Activated naive CD8-positive, alpha-beta T cell treated with anti-CD3 and anti-CD28 coated beads, Interleukin-2, amount 10 ng/mL, durations not matched to agents 7 days and 5 days (primary cell): Measurements from ENCODE around the gene DOK1. TPM values are rescaled to one million over a fixed set of nuclear protein-coding genes. Genes with fewer than 3 reads are reported as not detected.

Source experiments
- ATAC-seq: fragments of 150-1000 bp; cut with Tn5 transposase; one replicate; pipeline ENCODE4 v1.10.0; 2021; ENCODE audit warnings: low read depth, moderate library complexity
- POLR2A ChIA-PET: fragments of 350-600 bp; sonication (Branson Sonifier 250); formaldehyde crosslinking; loops from one replicate; lab custom pipeline; 2021; ENCODE audit warnings: antibody characterized with exemption; lab: Charles Lee
- DNase-seq: peaks from one replicate; pipeline ENCODE4 v3.0.0; 2021
- H3K27ac Mint-ChIP-seq: one replicate; pipeline ENCODE4 v1.8.0; 2022; ENCODE audit warnings: mild to moderate bottlenecking, mixed read lengths
- H3K27me3 Mint-ChIP-seq: one replicate; pipeline ENCODE4 v1.8.0; 2022; ENCODE audit warnings: mild to moderate bottlenecking, moderate library complexity, mixed read lengths
- H3K36me3 Mint-ChIP-seq: one replicate; pipeline ENCODE4 v1.8.0; 2021; ENCODE audit warnings: mild to moderate bottlenecking, mixed read lengths
- H3K4me1 Mint-ChIP-seq: one replicate; pipeline ENCODE4 v1.8.0; 2021; ENCODE audit warnings: mixed read lengths
- H3K4me3 Mint-ChIP-seq: one replicate; pipeline ENCODE4 v1.8.0; 2022; ENCODE audit warnings: mild to moderate bottlenecking, moderate library complexity, mixed read lengths
- H3K9me3 Mint-ChIP-seq: one replicate; pipeline ENCODE4 v1.8.0; 2021; ENCODE audit warnings: mixed read lengths
- total RNA-seq, 2 experiments: library from RNA; stranded (reverse); gene quantifications; one replicate each; pipeline ENCODE4 v1.2.3, GENCODE V29; 2021

Gene DOK1
- total RNA-seq, 2 experiments from 2014 or later = 37.7 to 38.3 TPM

DNA sequence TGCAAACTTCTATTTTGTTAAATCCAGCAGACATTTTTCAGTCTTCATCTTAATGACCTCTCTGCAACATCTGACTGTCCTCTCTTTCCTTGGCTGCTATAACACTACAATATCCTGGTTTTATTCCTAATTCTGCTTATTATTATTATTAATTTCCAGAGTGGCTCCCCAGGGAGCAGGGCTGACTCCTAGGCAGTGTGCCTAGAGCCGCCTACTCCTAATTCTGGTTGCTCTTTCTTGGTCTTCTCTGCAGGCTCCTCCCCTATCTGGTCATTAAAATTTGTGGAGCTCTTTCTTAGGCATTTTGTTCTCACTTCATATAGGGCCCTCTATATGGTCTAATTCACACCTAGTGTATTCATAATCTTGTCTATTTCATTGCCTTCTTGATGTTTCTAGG lies 11.5 kb upstream of the DOK1 start:
- POLR2A ChIA-PET = no interaction called here
- H3K36me3 Mint-ChIP-seq = no peaks in the 10 kb centered on the region
- no peak overlapping the region for H3K27ac Mint-ChIP-seq
- H3K4me1 Mint-ChIP-seq = peaks cover 20% of the 10 kb centered on the region
- H3K4me3 Mint-ChIP-seq = no peak overlapping the region
- ATAC-seq (no peak), DNase-seq (no peak)
- H3K27me3 Mint-ChIP-seq = peaks cover 59% of the 10 kb centered on the region
- no peaks in the 10 kb centered on the region for H3K9me3 Mint-ChIP-seq

DNA sequence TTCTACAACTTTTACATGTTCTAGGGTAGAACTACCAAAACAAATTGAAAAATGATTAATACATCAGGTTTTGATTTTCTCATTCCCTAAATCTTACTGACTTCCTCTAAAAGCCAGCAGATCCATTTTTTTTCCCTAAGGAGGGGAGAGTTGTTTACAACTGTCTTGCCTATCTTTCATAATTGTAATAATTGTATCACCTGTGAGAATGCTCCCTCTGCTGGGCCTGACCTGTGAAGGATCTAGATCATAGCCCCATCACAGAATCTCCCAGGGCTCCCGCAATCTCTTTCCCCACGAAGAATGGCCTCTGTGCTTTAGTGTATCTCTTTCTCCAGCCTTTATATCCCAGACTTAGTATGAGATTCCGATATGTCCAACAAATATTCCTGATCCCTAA lies 9.9 kb upstream of the DOK1 start:
- H3K9me3 Mint-ChIP-seq = no peaks in the 10 kb centered on the region
- peaks cover 13% of the 10 kb centered on the region for H3K4me1 Mint-ChIP-seq
- DNase-seq = no peak
- POLR2A ChIA-PET = no interaction called here
- ATAC-seq = no peak
- H3K36me3 Mint-ChIP-seq = no peaks in the 10 kb centered on the region
- H3K27ac Mint-ChIP-seq = no peak overlapping the region
- no peak overlapping the region for H3K4me3 Mint-ChIP-seq
- H3K27me3 Mint-ChIP-seq = peaks cover 57% of the 10 kb centered on the region

DNA sequence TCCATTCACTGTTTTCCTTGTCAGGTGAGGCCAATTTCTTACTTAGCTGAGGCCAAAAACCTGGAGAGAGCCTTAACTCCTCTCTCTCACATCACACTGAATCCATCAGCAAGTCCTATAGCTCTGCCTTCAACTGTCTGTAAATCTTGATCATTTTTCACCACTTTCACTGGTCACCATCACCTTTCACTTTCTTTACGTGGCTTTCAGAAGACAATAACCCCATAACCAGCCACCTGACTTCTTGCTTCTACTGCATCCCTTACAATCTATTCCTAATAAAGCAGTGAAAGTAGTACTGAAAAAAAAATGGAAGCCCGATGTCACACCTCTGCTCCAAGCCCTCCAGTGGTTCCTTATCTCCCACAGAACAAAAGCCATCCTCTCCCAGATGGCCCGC lies 8.5 kb upstream of the DOK1 start:
- no peak for ATAC-seq
- H3K27ac Mint-ChIP-seq = no peak overlapping the region
- H3K9me3 Mint-ChIP-seq = no peaks in the 10 kb centered on the region
- H3K27me3 Mint-ChIP-seq = peaks cover 63% of the 10 kb centered on the region
- DNase-seq = no peak
- H3K4me3 Mint-ChIP-seq = no peak overlapping the region
- peaks cover 13% of the 10 kb centered on the region for H3K4me1 Mint-ChIP-seq
- POLR2A ChIA-PET = interaction anchor here (0.5 kb wide), 1 partner anchor 28 kb away, joined by 3 read pairs; no protein-coding TSS in a partner anchor
- no peaks in the 10 kb centered on the region for H3K36me3 Mint-ChIP-seq

GRCh38 chr2:74548285-74548899 lies 6.1 kb upstream of the DOK1 start:
- Mint-ChIP-seq H3K27me3 (peaks cover 56% of the 10 kb centered on the region), H3K4me1 (peaks cover 20% of the 10 kb centered on the region), H3K36me3 (no peaks in the 10 kb centered on the region), H3K9me3 (no peaks in the 10 kb centered on the region), H3K27ac (no peak overlapping the region), H3K4me3 (peak overlapping the region; percentile 69)
- ATAC-seq (no peak), DNase-seq (no peak)
- POLR2A ChIA-PET = no interaction called here

DNA sequence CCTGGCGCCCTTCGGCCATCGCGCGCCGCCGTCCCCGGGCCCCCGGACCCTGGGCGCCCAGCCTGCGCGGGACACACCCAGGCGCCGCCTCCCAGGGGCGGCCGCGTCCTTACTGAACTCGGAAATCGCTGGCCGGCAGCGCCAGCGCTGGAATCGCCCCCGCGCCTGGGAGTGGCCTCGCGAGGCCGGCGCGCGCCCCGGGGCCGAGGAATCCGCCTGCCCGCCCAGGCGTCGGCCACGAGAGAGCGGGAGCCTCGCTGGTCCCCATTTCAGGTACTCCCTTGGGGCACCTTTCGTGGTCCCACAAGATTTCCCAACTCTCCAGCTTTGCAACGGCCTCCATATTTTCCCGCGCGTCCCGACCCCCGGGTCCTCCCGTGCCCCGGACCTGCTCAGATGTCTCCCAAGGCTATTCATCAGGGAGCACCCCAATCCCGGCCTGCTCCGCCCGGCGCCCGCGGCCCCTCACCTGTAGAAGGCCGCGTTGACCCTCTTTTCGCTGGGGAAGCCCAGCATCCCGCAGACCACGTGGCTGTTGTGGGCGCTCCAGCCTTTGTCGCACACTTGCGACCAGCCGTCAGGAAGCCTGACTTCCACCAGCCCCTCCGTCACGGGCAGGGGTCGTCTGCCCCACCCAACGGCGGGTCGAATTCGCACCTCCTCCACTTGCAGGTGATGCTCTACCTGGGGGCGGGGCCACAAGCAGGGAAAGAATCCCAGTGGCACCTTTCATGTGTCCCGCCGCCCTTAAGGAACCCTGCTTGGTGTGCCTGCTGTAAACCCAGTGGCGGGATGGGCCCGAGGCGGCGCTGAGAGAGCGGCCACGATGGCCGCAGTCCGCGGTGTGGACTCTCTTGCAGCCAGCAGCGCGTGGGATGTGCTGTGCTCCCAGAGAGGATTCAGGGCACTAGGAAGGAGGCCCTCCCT lies 5.4 kb upstream of the DOK1 start:
- DNase-seq = peak; percentile 54
- POLR2A ChIA-PET = no interaction called here
- H3K27me3 Mint-ChIP-seq = peaks cover 54% of the 10 kb centered on the region
- peak; percentile 50 for ATAC-seq
- H3K4me1 Mint-ChIP-seq = peaks cover 23% of the 10 kb centered on the region
- no peaks in the 10 kb centered on the region for H3K9me3 Mint-ChIP-seq
- peak overlapping the region; percentile 56 for H3K4me3 Mint-ChIP-seq
- no peaks in the 10 kb centered on the region for H3K36me3 Mint-ChIP-seq
- no peak overlapping the region for H3K27ac Mint-ChIP-seq

GRCh38 chr2:74550231-74550630 lies 4.3 kb upstream of the DOK1 start:
- Mint-ChIP-seq H3K4me3 (peak overlapping the region; percentile 23), H3K27ac (no peak overlapping the region), H3K27me3 (peaks cover 48% of the 10 kb centered on the region), H3K36me3 (no peaks in the 10 kb centered on the region), H3K9me3 (no peaks in the 10 kb centered on the region), H3K4me1 (peaks cover 23% of the 10 kb centered on the region)
- DNase-seq (no peak), ATAC-seq (no peak)
- POLR2A ChIA-PET = interaction anchor here (0.7 kb wide), 2 partner anchors 19 to 37 kb away, joined by 3 read pairs; no protein-coding TSS in a partner anchor

DNA sequence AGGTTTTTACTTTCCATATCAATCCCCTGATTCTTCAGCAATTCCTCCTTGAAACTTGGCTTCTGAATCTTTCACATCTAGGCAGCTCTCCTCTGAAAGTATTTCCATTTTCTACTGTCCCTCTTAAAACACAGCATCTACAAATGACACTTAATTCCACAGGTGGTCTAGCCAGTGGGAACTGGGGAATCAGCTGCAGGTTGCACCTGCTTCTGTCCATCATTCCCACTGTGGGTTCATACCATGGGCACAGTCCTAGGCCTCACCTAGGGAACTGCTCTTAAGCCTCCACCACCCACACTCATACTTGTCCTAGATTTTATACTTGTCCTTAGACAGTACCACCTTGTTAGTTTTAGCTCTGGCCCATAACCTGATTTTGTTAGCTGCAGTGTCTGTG lies 3.0 kb upstream of the DOK1 start:
- H3K27ac Mint-ChIP-seq = no peak overlapping the region
- peaks cover 24% of the 10 kb centered on the region for H3K4me1 Mint-ChIP-seq
- H3K27me3 Mint-ChIP-seq = peaks cover 37% of the 10 kb centered on the region
- ATAC-seq (no peak), DNase-seq (no peak)
- H3K36me3 Mint-ChIP-seq = peaks cover 3% of the 10 kb centered on the region
- no peaks in the 10 kb centered on the region for H3K9me3 Mint-ChIP-seq
- H3K4me3 Mint-ChIP-seq = no peak overlapping the region
- POLR2A ChIA-PET = interaction anchor here (1.1 kb wide), 1 partner anchor 69 kb away, joined by 4 read pairs; the partner anchor contains the start of gene CCDC142

GRCh38 chr2:74551942-74552913 lies 2.3 kb upstream of the DOK1 start:
- Mint-ChIP-seq H3K9me3 (no peaks in the 10 kb centered on the region), H3K27me3 (peaks cover 35% of the 10 kb centered on the region), H3K27ac (peak overlapping the region; percentile 40), H3K4me3 (peak overlapping the region; percentile 3), H3K36me3 (peaks cover 7% of the 10 kb centered on the region), H3K4me1 (peaks cover 24% of the 10 kb centered on the region)
- ATAC-seq (no peak), DNase-seq (no peak)
- POLR2A ChIA-PET = interaction anchor here (1.0 to 1.1 kb wide), 2 partner anchors 25 to 70 kb away, joined by 3 to 4 read pairs; partner anchors contain the start of gene CCDC142

DNA sequence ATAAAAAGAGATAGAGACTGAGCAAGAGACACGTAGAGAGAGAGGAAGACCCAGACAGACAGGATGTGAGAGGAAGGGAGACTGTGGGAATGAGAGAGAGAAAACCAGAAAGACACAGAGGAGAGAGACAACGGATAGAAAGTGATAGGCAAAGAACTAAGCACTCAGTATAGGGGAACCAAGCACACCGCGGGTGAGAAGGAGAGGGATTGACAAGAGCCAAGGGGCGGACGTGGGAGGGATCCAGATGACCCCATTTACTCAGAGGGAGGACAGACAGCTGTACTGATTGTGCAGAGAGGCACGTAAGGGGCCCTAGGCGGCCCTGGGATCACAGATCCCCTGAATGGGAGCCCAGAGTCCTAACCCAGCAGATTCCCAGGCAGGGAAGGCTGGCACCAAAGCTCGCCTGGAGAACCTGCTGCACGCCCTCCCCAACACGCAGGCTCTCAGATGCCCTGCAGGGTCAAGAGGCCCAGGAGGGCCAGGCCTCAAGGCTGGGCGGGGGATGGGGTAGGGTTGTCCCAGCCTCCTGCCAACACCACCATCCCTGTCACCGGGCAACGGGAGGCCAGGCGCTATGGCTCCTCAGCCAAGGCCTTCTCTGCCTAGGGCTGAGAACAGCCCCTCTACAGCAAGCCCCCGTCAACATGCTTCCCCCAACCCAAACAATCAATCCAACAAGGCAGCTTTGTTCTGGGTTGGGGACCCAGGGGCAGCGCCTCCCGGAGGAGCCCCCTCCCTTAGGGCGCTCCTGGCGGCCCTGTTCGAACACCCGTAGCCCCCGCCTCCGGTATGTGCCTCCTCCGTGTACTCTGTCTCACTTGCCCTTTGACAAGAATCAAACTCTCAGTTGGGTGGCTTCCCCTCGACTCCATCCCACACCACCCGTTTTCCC lies 1.4 kb upstream of the DOK1 start:
- no peaks in the 10 kb centered on the region for H3K9me3 Mint-ChIP-seq
- DNase-seq (peak; percentile 52), ATAC-seq (no peak)
- peaks cover 10% of the 10 kb centered on the region for H3K36me3 Mint-ChIP-seq
- POLR2A ChIA-PET = interaction anchor here (0.5 to 1.7 kb wide), 8 partner anchors 13 to 348 kb away, joined by 3 to 5 read pairs (median 3); partner anchors contain the start of genes MRPL53 and PCGF1
- H3K27ac Mint-ChIP-seq = peak overlapping the region; percentile 69
- peaks cover 27% of the 10 kb centered on the region for H3K27me3 Mint-ChIP-seq
- H3K4me1 Mint-ChIP-seq = peaks cover 23% of the 10 kb centered on the region
- peak overlapping the region; percentile 58 for H3K4me3 Mint-ChIP-seq

GRCh38 chr2:74554820-74555531 lies 456 bp downstream of the DOK1 start:
- peak; percentile 53 for ATAC-seq
- peak overlapping the region; percentile 95 for H3K4me3 Mint-ChIP-seq
- H3K27me3 Mint-ChIP-seq = peaks cover 14% of the 10 kb centered on the region
- POLR2A ChIA-PET = interaction anchor here (0.8 to 1.7 kb wide), 8 partner anchors 20 to 97 kb away, joined by 3 to 7 read pairs (median 4); partner anchors contain the start of genes MRPL53 and WBP1
- peaks cover 10% of the 10 kb centered on the region for H3K36me3 Mint-ChIP-seq
- H3K9me3 Mint-ChIP-seq = no peaks in the 10 kb centered on the region
- H3K27ac Mint-ChIP-seq = peak overlapping the region; percentile 92
- DNase-seq = peak; percentile 69
- peaks cover 19% of the 10 kb centered on the region for H3K4me1 Mint-ChIP-seq

GRCh38 chr2:74555610-74556103 lies 1.1 kb downstream of the DOK1 start:
- H3K9me3 Mint-ChIP-seq = no peaks in the 10 kb centered on the region
- H3K27ac Mint-ChIP-seq = peak overlapping the region; percentile 92
- DNase-seq = no peak
- peaks cover 10% of the 10 kb centered on the region for H3K27me3 Mint-ChIP-seq
- POLR2A ChIA-PET = interaction anchor here (0.8 to 1.7 kb wide), 7 partner anchors 11 to 98 kb away, joined by 3 to 7 read pairs (median 4); partner anchors contain the start of gene WBP1
- H3K4me1 Mint-ChIP-seq = peaks cover 23% of the 10 kb centered on the region
- no peak for ATAC-seq
- H3K4me3 Mint-ChIP-seq = peak overlapping the region; percentile 95
- peaks cover 10% of the 10 kb centered on the region for H3K36me3 Mint-ChIP-seq
